Activated B cell treated with CpG ODN at 0.5 μM for 24 hours (primary cell): ENCODE results near the gene CHST5. TPM values are rescaled to one million over a fixed set of nuclear protein-coding genes. Genes with fewer than 3 reads are reported as not detected.

ENCODE experiments used
- ATAC-seq: fragments of 200-7000 bp; cut with Tn5 transposase; one replicate; pipeline ENCODE4 v1.10.0; 2021; ENCODE audit warnings: low read depth, mild to moderate bottlenecking, moderate library complexity
- CTCF ChIA-PET: fragments of 350-600 bp; sonication (Branson Sonifier 250); formaldehyde crosslinking; loops from one replicate; lab custom pipeline; 2021; ENCODE audit warnings: antibody characterized with exemption; lab: Charles Lee
- POLR2A ChIA-PET: fragments of 350-600 bp; sonication (Branson Sonifier 250); formaldehyde crosslinking; loops from one replicate; lab custom pipeline; 2021; ENCODE audit warnings: antibody characterized with exemption; lab: Charles Lee
- DNase-seq: peaks from one replicate; pipeline ENCODE4 v3.0.0; 2022
- H3K27ac Mint-ChIP-seq: one replicate; pipeline ENCODE4 v1.8.0; 2020; ENCODE audit warnings: mixed read lengths
- H3K27me3 Mint-ChIP-seq: one replicate; pipeline ENCODE4 v1.8.0; 2021; ENCODE audit warnings: mixed read lengths
- H3K36me3 Mint-ChIP-seq: one replicate; pipeline ENCODE4 v1.8.0; 2021; ENCODE audit warnings: low read depth, mixed read lengths
- H3K4me1 Mint-ChIP-seq: one replicate; pipeline ENCODE4 v1.8.0; 2021; ENCODE audit warnings: mixed read lengths
- H3K4me3 Mint-ChIP-seq: one replicate; pipeline ENCODE4 v1.8.0; 2020; ENCODE audit warnings: mild to moderate bottlenecking, mixed read lengths
- H3K9me3 Mint-ChIP-seq: one replicate; pipeline ENCODE4 v1.8.0; 2020; ENCODE audit warnings: mixed read lengths
- CTCF ChIP-seq: fragments of 200-600 bp; IDR thresholded peaks from one replicate; pipeline ENCODE4 v1.8.0; 2022; ENCODE audit warnings: antibody characterized with exemption, mild to moderate bottlenecking
- intact Hi-C: fragments of 100-400 bp; cut with micrococcal nuclease; formaldehyde crosslinking; loops from one replicate; pipeline ENCODE4 v1.15.1; 2024
- total RNA-seq: library from RNA; stranded (reverse); gene quantifications from 2 replicates; pipeline ENCODE4 v1.2.3, GENCODE V29; 2022

CHST5 gene
- total RNA-seq, 1 donor from 2014 or later, result 0.11 TPM

- peaks cover 71% of the 10 kb centered on the region for H3K4me1 Mint-ChIP-seq
- H3K36me3 Mint-ChIP-seq, result peaks cover 47% of the 10 kb centered on the region
- intact Hi-C loops, result loop anchor here (5.0 kb wide), 2 partner anchors 186 to 1644 kb away; no protein-coding TSS in a partner anchor
- no peak for DNase-seq
- no peaks in the 10 kb centered on the region for H3K9me3 Mint-ChIP-seq
- ATAC-seq, result no peak
- no peaks in the 10 kb centered on the region for H3K27me3 Mint-ChIP-seq
- CTCF ChIA-PET, result no interaction called here
- H3K4me3 Mint-ChIP-seq, result peak overlapping the region; percentile 100
- H3K27ac Mint-ChIP-seq, result no peak overlapping the region
- TF ChIP-seq CTCF, result no peak
- POLR2A ChIA-PET, result interaction anchor here (0.6 to 8.2 kb wide), 3 partner anchors 9 to 80 kb away, joined by 3 to 67 read pairs (median 28); partner anchors contain the start of genes ADAT1, KARS1 and TERF2IP
Measured at GRCh38 chr16:75567911-75568310, 32.0 kb upstream of the CHST5 start.

GRCh38 chr16:75566758-75567255 is 30.9 kb upstream of the CHST5 start:
- intact Hi-C loops, result loop anchor here (1.0 to 5.0 kb wide), 9 partner anchors 50 to 1645 kb away; partner anchors contain the start of genes ADAT1, CFDP1, KARS1 and MON1B
- no peaks in the 10 kb centered on the region for H3K9me3 Mint-ChIP-seq
- H3K4me3 Mint-ChIP-seq, result peak overlapping the region; percentile 100
- no peaks in the 10 kb centered on the region for H3K27me3 Mint-ChIP-seq
- peaks cover 39% of the 10 kb centered on the region for H3K36me3 Mint-ChIP-seq
- peak overlapping the region; percentile 66 for H3K27ac Mint-ChIP-seq
- peaks cover 62% of the 10 kb centered on the region for H3K4me1 Mint-ChIP-seq
- DNase-seq (no peak), ATAC-seq (no peak)
- ChIA-PET CTCF (no interaction called here), POLR2A (interaction anchor here (0.8 to 8.2 kb wide), 5 partner anchors 11 to 81 kb away, joined by 3 to 67 read pairs (median 18); partner anchors contain the start of genes ADAT1, KARS1, TERF2IP and TMEM231)
- TF ChIP-seq CTCF, result no peak

GRCh38 chr16:75566040-75566757 is 30.3 kb upstream of the CHST5 start, which contains the start of gene GABARAPL2:
Gene GABARAPL2, plus strand, starts transcription at chr16:75566379. Its CDS starts 108 bp downstream, at chr16:75566487.
- no peak for TF ChIP-seq CTCF
- DNase-seq (peak; percentile 98), ATAC-seq (peak; percentile 69)
- Mint-ChIP-seq H3K27me3 (no peaks in the 10 kb centered on the region), H3K4me3 (peak within 1 kb of the TSS; percentile 100), H3K36me3 (peaks cover 34% of the 10 kb centered on the region), H3K27ac (peak within 1 kb of the TSS; percentile 98), H3K9me3 (no peaks in the 10 kb centered on the region), H3K4me1 (peaks cover 57% of the 10 kb centered on the region)
- CTCF ChIA-PET, result interaction anchor here (1.3 kb wide), 1 partner anchor 94 kb away, joined by 3 read pairs; no protein-coding TSS in a partner anchor
- intact Hi-C loops, result loop anchor here (1.0 to 5.0 kb wide), 9 partner anchors 49 to 1646 kb away; partner anchors contain the start of genes ADAT1, CFDP1, KARS1 and MON1B
- POLR2A ChIA-PET, result interaction anchor here (0.6 to 8.2 kb wide), 10 partner anchors 10 to 133 kb away, joined by 3 to 67 read pairs (median 6); partner anchors contain the start of genes ADAT1, CFDP1, KARS1 and TERF2IP

GRCh38 chr16:75565640-75566039 is 29.7 kb upstream of the CHST5 start:
- no peak for ATAC-seq

More at GRCh38 chr16:75565640-75566039, 29.7 kb upstream of the CHST5 start:
- DNase-seq, result no peak
- Mint-ChIP-seq H3K27me3 (no peaks in the 10 kb centered on the region), H3K27ac (peak overlapping the region; percentile 98), H3K36me3 (peaks cover 32% of the 10 kb centered on the region), H3K4me1 (peaks cover 53% of the 10 kb centered on the region), H3K4me3 (peak overlapping the region; percentile 100), H3K9me3 (no peaks in the 10 kb centered on the region)
- ChIA-PET POLR2A (interaction anchor here (0.6 to 8.2 kb wide), 9 partner anchors 10 to 132 kb away, joined by 3 to 67 read pairs (median 7); partner anchors contain the start of genes ADAT1, CFDP1, KARS1 and TERF2IP), CTCF (interaction anchor here (1.0 to 2.0 kb wide), 3 partner anchors 48 to 100 kb away, joined by 3 to 6 read pairs (median 4); no protein-coding TSS in a partner anchor)
- no peak for TF ChIP-seq CTCF
- intact Hi-C loops, result loop anchor here (1.0 to 5.0 kb wide), 12 partner anchors 9 to 1647 kb away; partner anchors contain the start of genes ADAT1, CFDP1, KARS1 and MON1B
